ENCODE measurements around the gene SH2B3.
"Not testable (repeated sequence)": the region's sequence is repeated elsewhere in the genome, so short reads cannot be mapped to it uniquely, and the experiment has no call there.

SH2B3 gene

DNA sequence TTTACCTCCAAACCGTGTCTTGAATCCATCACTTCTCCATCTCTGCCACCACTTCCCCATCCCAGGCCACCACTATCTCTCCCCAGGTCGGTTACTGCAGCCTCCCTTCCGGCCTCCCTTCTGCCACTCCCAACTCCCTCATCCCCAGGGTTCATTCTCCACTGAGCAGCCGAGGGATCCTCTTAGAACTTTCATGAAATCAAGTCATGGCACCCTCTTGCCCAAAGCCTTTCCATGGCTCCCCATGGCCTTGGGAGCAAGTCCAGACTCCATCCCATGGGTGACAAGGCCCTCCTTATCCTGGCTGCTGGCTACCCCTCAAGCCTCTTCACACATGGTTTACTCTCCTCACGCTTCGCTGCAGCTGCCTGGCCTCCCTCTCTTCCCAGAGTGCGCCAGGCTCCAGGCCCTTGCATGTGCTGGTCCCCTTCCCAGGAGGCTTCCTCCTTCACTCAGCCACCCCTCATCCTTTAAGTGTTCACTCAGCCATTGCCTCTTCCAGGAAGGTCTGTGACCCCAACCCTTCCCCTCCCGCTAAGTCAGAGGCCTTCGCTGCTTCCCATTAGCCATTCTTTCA, 17.9 kb upstream of the SH2B3 start:
- DNase-seq = no peak

DNA sequence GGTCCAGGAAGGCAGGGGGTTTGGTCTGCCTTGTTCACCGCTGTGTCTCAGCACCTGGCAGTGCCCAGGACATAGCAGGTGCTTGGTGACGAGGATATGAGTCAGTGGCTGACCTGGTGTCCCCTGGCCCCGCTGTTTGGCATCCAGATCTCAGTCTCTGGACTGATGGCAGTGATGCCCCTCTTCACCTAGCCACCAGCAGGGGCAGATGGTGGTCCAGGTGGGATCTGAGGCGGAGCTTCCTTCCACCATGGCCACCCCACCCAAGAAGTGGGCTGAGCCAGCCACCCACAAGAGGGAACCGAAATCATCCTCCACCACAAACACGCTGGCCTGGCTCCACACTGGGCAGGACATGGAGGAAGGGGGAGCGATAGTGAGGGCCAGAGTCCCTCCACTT, 16.1 kb upstream of the SH2B3 start:
- no peak for DNase-seq

DNA sequence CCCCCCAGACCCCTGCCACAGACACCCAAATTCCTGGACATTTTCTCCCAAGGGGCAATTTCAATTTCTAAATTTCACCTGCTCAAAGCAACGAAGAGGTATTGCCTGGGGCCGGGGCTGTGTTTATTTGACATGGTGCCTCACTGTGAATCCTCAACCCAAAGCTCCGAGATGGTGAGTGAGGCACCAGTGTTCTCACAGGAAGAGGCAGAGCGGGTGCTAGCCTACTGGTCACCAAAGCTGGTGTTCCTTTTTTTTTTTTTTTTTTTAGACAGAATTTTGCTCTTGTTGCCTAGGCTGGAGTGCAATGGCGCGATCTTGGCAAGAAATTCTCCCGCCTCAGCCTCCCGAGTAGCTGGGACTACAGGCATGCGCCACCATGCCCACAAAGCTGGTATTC, 14.8 kb upstream of the SH2B3 start:
- no peak for DNase-seq

DNA sequence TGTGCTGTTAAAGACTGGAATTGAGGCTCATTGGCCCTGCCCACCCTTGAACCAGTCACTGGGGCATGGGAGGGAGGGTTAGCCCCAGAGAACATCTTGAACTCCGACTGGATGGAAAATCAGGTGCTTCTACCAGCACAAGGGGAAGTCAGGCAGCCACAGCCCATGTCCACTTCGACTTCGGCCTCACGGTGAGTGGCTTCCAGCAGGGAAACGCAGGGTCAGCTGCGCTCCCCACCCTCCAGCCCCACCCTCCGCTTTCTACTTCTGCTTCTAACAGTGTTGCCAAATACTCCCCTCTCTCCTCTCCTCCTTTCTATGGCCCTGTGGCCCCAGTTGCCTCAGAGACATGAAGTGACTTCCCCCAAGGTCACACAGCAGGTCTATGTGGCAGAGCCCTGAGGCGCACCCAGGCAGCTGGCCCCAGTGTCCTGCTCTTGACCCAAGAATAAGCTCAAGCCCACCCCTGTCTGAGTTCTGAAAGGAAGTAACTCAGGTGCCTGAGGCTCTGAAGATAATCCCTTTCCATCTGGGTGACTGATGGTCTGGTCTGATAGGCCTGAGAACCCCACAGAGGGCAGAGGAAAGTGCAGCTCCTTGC, 11.9 kb upstream of the SH2B3 start:
- DNase-seq = no peak

DNA sequence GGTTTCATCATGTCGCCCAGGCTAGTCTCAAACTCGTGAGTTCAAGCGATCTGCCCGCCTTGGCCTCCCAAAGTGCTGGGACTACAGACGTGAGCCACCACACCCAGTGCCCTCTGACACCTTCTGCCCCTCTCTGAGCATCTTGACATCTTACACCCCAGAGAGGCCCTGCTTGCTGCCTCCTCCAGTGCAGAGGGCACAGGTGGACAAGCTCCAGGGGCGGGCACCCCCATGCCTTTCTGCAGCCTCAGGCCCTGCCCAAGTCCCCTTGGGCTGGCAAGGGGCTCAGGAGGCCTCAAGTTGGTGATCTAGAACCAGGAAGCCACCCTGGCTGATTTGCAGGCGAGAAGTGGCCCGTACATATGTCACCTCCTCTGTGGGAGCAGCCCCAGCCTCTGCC, 11.2 kb upstream of the SH2B3 start:
- DNase-seq = no peak

DNA sequence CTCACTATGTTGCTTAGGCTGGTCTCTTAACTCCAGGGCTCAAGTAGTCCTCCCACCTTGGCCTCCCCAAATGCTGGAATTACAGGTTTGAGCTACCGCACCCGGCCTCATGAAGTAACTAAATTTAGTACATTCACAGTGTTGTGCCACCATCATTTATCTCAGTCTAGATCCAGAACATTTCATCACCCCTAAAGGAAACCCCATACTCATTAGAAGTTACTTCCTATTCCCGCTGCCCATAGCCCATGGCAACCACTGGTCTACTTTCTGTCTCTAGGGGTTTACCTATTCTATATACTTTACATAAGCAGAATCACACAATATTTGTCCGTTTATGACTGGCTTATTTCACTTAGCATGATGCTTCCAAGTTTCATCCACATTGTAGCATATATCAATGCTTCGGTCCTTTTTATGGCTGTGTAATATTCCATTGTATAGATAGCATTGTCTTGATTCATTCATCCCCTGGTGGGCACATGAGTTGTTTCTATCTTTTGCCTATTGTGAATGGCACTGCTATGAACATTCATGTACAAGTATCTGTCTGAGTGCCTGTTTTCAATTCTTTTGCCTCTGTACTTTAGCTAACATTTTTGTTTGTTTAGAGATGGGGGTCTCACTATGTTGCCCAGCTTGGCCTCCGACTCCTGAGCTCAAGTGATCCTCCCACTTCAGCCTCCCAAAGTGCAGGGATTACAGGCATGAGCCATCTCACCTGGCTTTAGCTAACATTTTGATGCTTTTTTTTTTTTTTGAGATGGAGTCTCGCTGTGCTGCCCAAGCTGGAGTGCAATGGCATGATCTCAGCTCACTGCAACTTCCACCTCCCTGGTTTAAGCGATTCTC, 10.2 kb upstream of the SH2B3 start:
- no peak for DNase-seq

DNA sequence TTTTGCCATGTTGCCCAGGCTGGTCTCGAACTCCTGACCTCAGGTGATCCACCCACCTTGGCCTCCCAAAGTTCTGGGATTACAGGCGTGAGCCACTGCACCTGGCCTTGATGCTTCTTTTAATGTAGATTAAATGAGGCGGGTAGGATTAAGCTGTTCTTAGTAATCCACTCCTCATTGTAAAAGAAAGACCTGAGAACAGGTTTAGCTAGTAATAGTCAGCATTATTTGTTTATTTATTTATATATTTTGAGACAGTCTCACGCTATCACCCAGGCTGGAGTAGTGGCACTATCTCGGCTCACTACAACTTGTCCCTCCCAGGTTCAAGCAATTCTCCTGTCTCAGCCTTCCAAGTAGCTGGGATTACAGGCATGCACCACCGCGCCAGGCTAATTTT, 9.5 kb upstream of the SH2B3 start:
- DNase-seq = not testable (repeated sequence)

DNA sequence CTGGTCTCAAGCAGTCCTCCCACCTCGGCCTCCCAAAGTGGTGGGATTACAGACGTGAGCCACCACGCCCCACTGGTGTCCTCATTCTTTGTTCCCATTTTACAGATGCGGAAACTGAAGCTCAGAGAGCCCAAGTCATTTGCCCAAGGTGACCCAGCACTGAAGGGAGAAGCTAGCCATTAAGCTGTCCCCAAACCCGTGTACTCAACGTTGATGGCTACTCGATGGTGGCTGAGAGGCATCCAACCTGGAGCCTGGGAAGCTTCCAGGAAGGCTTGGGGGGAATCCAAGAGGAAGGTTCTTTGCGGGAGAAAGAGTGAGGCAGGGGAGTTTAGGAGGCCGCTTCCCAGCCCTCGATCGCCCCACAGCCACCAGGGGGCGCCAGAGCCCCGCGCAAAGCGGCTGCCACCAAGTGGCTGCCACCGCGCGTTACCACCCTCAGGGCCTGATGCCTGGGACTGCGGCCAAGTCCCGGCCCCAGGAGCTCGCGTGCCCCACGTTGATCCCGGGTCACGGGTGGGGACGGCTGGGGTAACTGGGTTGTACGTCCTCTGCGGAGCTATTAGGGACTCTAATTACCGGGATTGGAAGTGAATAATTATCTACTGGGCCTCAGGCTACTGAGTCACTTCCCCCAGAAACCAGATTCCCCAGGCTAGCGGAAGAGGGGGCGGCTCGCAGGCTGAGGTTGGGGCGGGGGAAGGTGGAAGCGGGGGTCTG, 8.8 kb upstream of the SH2B3 start:
- peak; percentile 90 for DNase-seq

DNA sequence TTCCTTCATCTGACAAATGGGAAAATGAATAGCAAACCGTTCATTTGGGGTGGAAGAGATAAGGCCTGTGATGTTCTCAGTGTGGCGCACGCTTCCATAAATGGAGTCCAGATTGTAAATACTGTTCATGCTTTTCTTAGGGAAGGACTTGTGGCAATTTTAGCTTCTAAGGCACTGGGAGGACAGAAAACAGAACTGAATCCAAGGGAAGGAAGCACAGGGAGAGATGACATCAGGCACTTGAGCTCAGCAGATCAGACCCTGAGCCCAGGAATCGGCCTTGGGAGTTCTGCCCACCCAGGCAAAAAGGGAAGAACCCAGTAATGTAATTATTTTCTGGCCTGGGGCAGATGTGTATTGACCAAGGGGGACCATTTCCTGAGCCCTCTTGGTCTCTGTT, 7.2 kb upstream of the SH2B3 start:
- no peak for DNase-seq

DNA sequence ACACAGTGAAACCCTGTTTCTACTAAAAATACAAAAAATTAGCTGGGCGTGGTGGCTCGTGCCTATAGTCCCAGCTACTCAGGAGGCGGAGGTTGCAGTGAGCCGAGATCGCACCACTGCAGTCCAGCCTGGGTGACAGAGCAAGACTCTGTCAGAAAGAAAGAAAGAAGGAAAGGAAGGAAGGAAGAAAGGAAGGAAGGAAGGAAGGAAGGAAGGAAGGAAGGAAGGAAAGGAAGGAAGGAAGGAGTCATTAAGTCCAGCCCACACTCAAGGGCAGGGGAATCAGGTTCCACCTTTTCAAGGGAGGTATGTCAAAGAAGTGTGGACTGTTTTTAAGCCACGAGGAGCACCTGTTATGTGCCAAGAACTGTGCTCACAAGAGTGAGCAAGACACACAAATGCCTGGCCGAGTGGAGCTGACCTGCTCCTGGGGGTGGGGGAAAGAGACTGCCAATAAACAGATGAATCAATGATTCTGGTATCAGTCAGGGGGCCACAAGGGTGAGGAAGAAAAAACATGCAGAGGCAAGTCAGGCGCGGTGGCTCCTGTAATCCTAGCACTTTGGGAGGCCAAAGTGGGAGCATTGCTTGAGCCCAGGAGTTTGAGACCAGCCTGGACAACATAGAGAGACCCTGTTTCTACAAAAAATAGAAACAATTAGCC, 5.8 kb upstream of the SH2B3 start:
- not testable (repeated sequence) for DNase-seq

DNA sequence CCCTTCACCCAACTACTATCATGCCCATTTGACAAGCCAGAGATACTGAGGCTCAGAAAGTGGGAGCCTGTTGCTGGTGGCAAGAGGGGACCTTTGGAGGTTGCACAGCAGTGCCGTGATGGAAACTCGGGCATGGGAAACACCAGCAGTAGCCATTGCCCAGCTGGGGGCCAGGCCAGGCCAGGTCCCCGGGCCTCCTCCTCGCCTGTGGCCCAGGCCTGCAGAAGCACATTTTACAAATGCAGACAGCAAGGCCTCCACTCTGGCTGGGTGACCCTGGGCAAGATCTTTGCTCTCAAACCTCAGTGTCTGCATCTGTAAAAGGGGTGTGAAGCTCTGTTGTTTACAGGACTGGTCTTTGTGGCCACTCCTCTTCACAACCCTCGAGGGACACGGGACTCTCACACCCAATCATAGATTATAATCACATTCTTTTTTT, 4.5 kb upstream of the SH2B3 start:
- no peak for DNase-seq

DNA sequence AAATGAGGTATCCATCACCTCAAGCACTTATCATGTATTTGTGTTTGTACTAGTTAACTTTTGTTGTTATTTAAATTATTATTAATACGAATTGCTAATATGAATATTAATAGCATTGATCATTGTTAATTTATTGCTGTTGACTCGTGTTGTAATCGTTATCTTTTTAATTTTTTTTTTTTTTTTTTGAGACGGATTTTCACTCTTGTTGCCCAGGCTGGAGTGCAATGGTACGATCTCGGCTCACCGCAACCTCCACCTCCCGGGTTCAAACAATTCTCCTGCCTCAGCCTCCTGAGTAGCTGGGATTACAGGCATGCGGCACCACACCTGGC, 3.3 kb upstream of the SH2B3 start:
- not testable (repeated sequence) for DNase-seq

DNA sequence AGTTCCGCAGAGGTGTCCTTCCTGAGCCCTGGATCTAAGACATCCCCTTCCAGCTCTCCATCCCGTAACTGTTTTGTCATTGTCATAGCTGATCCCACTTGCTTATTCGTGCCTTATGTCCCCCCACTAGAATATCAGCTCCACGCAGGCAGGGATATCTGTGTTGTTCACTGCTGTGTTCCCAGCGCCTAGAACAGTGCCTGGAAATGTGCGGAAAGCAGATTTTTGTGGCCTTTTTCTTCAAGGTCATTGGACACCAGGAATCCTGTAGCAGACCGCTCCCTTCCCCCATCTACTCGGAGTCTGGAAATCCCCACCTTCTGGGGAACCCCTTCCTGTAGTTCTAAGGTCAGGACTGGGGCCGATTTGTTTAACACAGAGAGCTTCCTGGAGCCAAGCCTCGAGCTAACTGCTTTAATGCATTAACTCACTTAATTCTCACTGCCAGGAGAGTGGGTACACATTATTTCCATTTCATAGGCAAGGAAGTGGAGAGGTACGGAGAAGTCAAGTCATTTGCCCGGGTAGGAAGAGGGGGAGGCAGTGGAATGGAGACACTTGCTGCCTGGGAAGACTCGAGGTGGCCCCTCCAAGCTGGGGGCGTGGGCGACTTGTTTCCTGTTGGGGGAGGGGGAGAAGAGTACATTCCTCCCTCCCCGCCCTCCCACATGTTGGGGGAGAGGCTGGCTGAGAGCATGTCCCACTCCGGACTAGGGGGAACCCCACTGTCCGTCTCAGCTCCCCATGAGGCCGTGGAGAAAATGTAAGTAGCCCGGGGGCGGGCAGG, 1.2 kb upstream of the SH2B3 start:
- DNase-seq = peak; percentile 85

DNA sequence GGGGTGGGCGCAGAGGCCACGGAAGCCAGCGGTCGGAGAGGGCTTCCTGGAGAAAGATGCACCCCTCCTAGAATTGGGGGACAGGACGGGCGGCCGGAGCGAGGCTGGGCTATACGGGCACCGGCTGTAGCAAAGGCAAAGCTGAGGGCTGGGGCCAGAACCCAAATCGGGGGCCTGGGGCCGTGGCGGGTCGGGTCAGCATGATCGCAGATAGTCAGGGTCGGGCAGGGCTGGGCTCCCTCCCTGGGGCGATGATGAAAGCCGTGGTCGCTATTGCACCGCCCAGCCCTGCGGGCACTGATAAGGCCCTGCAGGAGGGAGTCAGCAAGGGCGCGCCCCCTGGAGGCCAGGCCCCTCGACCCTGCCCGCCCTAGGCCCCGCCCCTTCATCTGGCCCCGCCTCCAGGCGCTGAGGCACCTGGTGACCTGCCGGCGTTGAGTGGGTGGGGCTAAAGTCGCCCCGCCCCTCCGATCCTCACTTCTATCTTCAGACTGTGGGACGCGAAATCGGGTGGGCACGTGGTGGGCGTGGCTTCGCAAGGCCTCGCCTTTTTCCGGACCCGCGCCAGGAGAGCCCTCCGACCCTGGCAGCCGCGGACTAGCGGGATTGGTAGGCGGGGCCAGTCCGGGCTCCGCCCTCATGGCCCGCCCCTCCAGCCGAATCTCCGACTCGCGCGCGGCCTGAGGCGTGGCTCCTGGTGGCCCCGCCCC, 419 bp upstream of the SH2B3 start:
- DNase-seq = peak; percentile 100

DNA sequence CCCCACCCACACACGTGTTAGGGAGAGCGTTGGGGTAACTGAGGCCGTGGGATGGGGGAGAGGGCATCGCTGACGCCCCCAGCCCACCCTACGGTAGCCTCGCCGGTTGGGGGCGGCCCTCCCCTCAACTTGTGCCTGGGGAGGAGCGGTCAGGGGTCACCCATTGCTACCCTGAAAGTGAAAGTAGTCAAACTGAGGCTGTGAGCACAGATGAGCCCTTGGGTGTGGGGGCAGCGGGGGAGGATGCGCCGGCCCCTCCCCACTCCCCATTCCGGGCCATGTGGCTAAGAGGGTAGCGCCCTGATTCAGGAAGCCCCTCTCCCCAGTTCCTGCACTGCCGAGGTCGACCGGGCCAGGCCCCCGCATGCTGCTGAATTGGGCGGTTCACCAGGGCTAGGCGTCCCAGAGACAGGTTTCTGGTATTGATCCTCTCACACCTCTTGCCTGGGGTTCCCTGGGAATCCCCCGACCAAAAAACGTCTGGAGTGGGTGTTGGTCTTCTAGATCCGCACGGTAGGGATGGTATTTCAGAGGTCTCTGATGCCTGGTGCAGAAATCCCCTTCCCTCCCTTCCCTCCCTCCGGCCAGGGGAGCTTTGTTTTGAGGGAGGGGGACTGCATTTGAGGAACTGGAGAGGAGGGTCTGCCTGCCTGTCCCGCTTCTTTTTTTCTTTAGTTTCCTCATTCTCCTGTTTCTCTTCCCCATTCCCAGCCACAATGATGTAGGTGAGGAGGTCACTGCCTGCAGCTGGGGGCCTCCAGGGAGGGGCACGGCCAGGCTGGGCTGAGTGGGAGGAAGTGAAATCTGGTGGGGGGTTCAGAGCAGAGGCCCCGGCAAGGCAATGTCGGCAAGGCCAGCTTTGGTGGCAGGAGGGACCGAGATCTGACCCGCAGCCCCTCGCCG, 1.0 kb downstream of the SH2B3 start:
- DNase-seq = peak; percentile 60

DNA sequence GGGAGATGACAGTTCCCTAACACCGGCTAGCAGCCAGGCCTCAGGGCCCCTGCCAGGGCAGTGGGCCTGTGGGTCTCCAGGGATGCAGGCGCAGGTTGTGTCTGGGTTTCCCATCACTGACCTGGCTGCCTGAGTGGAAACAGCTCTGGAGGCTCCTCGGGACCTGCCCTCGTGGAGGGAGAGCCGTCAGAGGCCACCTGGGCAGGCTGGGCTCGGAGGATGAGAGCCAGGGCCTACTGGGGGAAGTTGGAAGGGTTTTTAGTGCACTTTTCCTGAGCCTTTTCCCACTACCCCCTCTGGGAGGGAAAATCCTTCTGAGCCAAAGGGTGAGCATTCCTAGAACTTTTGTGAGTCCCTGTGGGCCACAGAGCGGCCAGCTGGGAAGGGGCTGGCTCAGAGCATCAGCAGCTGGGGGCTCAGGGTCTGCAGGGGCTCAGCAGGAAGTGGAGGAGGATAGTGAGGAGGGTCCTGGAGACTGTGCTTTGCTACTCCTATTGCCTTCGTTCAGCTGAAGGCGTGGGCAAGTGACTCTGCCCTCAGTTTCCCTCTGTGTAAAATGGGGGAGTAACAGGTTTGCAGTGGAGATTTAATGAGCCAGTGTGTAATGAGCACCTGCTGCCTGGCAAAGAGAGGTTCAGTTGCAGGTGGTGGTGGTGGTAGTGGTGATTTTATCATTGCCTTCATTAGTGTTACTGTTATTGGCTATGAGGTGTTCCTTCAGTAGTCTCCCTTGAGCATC, 1.8 kb downstream of the SH2B3 start:
- no peak for DNase-seq

DNA sequence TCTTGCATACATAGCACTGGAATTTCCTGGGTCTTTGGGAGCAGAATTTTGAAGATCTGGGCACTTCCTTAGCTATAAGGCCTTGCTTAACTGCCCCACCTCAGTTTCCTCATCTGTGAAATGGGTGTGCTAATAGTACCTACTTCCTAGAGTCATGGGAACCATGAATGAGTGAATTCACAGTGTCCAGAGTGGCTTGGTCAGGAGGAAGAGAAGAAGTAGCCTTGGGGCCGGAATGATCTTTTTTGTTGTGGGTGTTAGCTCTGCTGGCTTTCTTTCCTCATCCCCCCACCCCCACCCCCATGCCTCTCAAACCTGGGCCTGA, 2.4 kb downstream of the SH2B3 start:
- DNase-seq = no peak

DNA sequence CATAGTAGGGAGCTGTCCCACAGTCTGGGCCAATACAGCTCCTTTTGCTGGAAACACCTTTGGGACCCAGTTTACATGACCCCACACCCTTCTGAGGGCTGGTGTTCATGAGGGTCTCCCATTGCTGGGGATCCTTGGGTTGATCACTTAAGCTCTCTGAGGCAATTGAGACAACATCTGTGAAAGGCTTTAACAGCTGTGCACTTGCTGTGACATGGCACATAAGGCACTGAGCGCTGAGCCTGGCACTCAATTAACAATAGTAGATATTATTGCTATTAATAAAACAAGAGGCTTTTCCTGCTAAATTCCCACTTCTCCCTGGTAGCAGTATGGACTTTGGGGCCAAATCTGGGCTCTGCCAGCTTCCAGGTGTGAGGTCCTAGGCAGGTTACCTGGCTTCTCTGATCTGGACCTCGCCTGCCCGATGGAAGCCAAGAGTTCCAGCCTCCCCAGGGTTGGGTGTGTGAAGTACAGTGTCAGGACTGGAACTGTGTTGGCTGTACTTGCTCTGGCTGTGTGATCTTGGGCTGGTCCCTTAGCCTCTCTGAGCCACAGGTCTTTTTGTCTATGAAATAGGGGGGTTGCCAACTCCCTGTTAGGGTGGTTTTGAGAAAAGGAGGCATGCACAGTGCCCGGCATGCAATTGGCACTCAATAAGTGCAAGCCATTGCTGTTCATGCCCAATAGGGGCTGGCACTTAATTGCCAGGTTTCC, 3.1 kb downstream of the SH2B3 start:
- no peak for DNase-seq

DNA sequence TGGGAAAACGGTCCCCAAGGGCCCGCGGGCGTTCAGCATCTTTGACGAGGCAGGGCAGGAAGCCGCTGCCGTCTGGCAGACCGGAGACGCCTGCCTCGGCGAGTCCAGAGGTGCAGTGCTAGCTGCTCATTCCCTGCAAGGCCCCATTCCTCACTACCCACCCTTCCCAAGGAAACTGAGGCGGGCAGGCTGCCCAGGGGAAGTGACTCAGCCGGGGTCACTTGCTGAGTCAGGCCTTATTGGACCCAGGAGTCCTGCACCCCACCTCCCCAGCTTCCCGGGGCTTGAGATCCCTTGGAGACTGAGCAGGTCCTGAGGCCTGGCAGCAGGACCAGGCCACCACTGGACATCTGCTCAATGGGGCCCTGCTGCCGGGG, 3.7 kb downstream of the SH2B3 start:
- DNase-seq = no peak
